ENCODE results near the gene TLE3.
"Not testable (repeated sequence)": the region's sequence is repeated elsewhere in the genome, so short reads cannot be mapped to it uniquely, and the experiment has no call there.

- TF ChIP-seq POLR2A (IDR thresholded peaks at IDR 0.05; ENCODE audit: low read length); GATA1 (IDR thresholded peaks at IDR 0.05; ENCODE audit: low read depth, low read length): not testable (repeated sequence)
Observed at GRCh38 chr15:70137021-70137420, 39.3 kb upstream of the TLE3 start.
